Measurements from ENCODE around the gene ATP2C2. TPM values are rescaled to one million over a fixed set of nuclear protein-coding genes. Genes with fewer than 3 reads are reported as not detected.

Gene ATP2C2
- polyA plus RNA-seq, 1 of the 3 experiments (the other 2 are of a cell fraction) = 0.33 TPM

DNA sequence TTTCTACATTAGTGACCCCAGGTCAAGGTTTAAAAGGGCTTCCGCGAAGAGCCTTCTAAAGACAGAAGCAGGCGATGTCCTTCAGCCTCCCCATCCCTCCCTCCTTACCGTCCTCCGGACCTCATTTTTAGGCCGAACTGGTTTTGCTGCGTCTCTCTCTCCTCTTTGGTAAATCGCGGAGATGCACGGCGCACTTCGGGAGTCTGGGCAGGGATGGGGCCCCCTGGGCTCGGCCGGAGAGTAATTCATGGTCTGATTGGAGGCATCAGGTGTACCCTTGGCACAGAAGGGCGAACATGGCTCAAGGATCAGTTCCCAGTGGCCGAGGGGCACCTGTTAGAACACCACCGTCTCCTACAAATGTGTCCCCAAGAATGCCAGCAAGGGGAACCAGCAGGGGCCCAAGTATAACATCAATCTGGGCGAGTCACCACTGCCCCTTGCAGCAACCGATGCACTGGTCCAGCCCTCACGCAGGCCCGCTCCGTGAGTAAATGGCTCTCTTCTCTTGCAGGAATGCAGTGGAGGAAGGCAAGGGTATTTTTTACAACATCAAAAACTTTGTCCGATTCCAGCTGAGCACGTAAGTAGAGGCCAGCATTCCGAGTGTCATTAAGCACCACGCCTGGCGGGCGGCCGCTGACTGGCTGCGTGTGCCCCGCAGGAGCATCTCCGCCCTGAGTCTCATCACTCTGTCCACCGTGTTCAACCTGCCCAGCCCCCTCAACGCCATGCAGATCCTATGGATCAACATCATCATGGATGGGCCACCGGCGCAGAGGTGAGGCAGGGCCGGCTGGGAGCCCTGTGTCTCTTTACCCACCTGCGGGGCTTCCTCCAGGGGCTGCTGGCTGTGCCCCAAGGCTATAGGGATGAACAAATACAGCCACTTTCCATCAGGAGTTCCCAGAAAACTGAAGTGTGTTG is 90.5 kb downstream of the ATP2C2 start:
- Histone ChIP-seq H3K36me3 (replicated peaks in 1 of 2; ENCODE audit: control insufficient read depth in 1 of 2, insufficient read depth in 2 of 2, low read length in 1 of 2) (peaks cover 0 to 7% of the 10 kb centered on the region in 2 experiments), H3K27me3 (ENCODE audit: insufficient read depth) (no peaks in the 10 kb centered on the region), H3K79me2 (ENCODE audit: insufficient read depth) (no peaks in the 10 kb centered on the region), H4K20me1 (ENCODE audit: insufficient read depth) (no peaks in the 10 kb centered on the region), H2AFZ (ENCODE audit: low read depth) (no peak overlapping the region), H3K4me3 (ENCODE audit: low read depth in 2 of 2, low read length in 1 of 2) (no peak overlapping the region), H3F3A (replicated peaks; ENCODE audit: insufficient read depth) (no peaks in the 10 kb centered on the region), H3K27ac (ENCODE audit: low read depth in 2 of 2, low read length in 1 of 2) (no peak overlapping the region), H3K9me3 (no peaks in the 10 kb centered on the region), H3K9me2 (no peaks in the 10 kb centered on the region), H3K4me1 (ENCODE audit: control insufficient read depth in 1 of 2, insufficient read depth in 2 of 2, low read depth in 1 of 2, low read length in 1 of 2) (no peaks in the 10 kb centered on the region; a peak in 1 of 4 replicates), H3K9ac (no peak overlapping the region), H3K4me2 (no peak overlapping the region)
- ChIA-PET CTCF (no interaction called here), POLR2A (no interaction called here)
- DNase-seq = no peak
- TF ChIP-seq POLR2AphosphoS5 (IDR thresholded peaks at IDR 0.05; ENCODE audit: low read depth, low read length) (no peak), MEF2A (IDR thresholded peaks at IDR 0.05; ENCODE audit: borderline replicate concordance, low read depth) (no peak), SIN3A (IDR thresholded peaks at IDR 0.05; ENCODE audit: borderline replicate concordance, low read depth, low read length) (no peak), RFX5 (IDR thresholded peaks at IDR 0.05; ENCODE audit: low read length) (no peak), RCOR1 (IDR thresholded peaks at IDR 0.05; ENCODE audit: low read length) (no peak), EP300 (IDR thresholded peaks at IDR 0.05; ENCODE audit: borderline replicate concordance in 1 of 2, low read depth in 1 of 2, low read length in 1 of 2) (no peak), FOXJ3 (CRISPR knock-in tag; IDR thresholded peaks at IDR 0.05) (no peak), TEAD4 (IDR thresholded peaks at IDR 0.05; ENCODE audit: borderline replicate concordance, insufficient read depth) (no peak), NRF1 (IDR thresholded peaks at IDR 0.05; ENCODE audit: low read depth, low read length) (no peak), JUND (IDR thresholded peaks at IDR 0.05) (no peak), GATA2 (CRISPR knock-in tag; IDR thresholded peaks at IDR 0.05) (no peak), FOSL2 (IDR thresholded peaks at IDR 0.05; ENCODE audit: borderline replicate concordance, low read depth) (no peak), TAF1 (IDR thresholded peaks at IDR 0.05; ENCODE audit: borderline replicate concordance, low read depth, low read length) (no peak)
- TF ChIP-seq, protein P1, sequence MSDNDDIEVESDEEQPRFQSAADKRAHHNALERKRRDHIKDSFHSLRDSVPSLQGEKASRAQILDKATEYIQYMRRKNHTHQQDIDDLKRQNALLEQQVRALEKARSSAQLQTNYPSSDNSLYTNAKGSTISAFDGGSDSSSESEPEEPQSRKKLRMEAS (IDR thresholded peaks at IDR 0.05; ENCODE audit: low read depth) = no peak
- TF ChIP-seq, protein P2, sequence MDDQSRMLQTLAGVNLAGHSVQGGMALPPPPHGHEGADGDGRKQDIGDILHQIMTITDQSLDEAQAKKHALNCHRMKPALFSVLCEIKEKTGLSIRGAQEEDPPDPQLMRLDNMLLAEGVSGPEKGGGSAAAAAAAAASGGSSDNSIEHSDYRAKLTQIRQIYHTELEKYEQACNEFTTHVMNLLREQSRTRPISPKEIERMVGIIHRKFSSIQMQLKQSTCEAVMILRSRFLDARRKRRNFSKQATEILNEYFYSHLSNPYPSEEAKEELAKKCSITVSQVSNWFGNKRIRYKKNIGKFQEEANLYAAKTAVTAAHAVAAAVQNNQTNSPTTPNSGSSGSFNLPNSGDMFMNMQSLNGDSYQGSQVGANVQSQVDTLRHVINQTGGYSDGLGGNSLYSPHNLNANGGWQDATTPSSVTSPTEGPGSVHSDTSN (IDR thresholded peaks at IDR 0.05) = no peak
- TF ChIP-seq, protein P3, sequence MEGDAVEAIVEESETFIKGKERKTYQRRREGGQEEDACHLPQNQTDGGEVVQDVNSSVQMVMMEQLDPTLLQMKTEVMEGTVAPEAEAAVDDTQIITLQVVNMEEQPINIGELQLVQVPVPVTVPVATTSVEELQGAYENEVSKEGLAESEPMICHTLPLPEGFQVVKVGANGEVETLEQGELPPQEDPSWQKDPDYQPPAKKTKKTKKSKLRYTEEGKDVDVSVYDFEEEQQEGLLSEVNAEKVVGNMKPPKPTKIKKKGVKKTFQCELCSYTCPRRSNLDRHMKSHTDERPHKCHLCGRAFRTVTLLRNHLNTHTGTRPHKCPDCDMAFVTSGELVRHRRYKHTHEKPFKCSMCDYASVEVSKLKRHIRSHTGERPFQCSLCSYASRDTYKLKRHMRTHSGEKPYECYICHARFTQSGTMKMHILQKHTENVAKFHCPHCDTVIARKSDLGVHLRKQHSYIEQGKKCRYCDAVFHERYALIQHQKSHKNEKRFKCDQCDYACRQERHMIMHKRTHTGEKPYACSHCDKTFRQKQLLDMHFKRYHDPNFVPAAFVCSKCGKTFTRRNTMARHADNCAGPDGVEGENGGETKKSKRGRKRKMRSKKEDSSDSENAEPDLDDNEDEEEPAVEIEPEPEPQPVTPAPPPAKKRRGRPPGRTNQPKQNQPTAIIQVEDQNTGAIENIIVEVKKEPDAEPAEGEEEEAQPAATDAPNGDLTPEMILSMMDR (IDR thresholded peaks at IDR 0.05) = no peak
- TF ChIP-seq, protein P4, sequence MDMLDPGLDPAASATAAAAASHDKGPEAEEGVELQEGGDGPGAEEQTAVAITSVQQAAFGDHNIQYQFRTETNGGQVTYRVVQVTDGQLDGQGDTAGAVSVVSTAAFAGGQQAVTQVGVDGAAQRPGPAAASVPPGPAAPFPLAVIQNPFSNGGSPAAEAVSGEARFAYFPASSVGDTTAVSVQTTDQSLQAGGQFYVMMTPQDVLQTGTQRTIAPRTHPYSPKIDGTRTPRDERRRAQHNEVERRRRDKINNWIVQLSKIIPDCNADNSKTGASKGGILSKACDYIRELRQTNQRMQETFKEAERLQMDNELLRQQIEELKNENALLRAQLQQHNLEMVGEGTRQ (IDR thresholded peaks at IDR 0.05; ENCODE audit: borderline replicate concordance, low read depth, low read length) = no peak
- TF ChIP-seq, protein P5, sequence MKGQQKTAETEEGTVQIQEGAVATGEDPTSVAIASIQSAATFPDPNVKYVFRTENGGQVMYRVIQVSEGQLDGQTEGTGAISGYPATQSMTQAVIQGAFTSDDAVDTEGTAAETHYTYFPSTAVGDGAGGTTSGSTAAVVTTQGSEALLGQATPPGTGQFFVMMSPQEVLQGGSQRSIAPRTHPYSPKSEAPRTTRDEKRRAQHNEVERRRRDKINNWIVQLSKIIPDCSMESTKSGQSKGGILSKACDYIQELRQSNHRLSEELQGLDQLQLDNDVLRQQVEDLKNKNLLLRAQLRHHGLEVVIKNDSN (IDR thresholded peaks at IDR 0.05; ENCODE audit: borderline replicate concordance, low read depth) = no peak
- TF ChIP-seq, protein P6, sequence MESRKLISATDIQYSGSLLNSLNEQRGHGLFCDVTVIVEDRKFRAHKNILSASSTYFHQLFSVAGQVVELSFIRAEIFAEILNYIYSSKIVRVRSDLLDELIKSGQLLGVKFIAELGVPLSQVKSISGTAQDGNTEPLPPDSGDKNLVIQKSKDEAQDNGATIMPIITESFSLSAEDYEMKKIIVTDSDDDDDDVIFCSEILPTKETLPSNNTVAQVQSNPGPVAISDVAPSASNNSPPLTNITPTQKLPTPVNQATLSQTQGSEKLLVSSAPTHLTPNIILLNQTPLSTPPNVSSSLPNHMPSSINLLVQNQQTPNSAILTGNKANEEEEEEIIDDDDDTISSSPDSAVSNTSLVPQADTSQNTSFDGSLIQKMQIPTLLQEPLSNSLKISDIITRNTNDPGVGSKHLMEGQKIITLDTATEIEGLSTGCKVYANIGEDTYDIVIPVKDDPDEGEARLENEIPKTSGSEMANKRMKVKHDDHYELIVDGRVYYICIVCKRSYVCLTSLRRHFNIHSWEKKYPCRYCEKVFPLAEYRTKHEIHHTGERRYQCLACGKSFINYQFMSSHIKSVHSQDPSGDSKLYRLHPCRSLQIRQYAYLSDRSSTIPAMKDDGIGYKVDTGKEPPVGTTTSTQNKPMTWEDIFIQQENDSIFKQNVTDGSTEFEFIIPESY (IDR thresholded peaks at IDR 0.05; ENCODE audit: borderline replicate concordance, low read depth) = no peak
- 91% methylated on average over 22 of the region's 38 CpGs for WGBS (ENCODE audit: low lambda C conversion rate)

All from SK-N-SH (cell line).